ENCODE results near the gene MARCHF3. TPM values are rescaled to one million over a fixed set of nuclear protein-coding genes. Genes with fewer than 3 reads are reported as not detected.

Gene MARCHF3
- total and polyA plus RNA-seq, 2 of the 13 experiments (the other 11 are each of a cell fraction or from before 2014, with no cell fraction given) = 4.8 to 11.9 TPM

DNA sequence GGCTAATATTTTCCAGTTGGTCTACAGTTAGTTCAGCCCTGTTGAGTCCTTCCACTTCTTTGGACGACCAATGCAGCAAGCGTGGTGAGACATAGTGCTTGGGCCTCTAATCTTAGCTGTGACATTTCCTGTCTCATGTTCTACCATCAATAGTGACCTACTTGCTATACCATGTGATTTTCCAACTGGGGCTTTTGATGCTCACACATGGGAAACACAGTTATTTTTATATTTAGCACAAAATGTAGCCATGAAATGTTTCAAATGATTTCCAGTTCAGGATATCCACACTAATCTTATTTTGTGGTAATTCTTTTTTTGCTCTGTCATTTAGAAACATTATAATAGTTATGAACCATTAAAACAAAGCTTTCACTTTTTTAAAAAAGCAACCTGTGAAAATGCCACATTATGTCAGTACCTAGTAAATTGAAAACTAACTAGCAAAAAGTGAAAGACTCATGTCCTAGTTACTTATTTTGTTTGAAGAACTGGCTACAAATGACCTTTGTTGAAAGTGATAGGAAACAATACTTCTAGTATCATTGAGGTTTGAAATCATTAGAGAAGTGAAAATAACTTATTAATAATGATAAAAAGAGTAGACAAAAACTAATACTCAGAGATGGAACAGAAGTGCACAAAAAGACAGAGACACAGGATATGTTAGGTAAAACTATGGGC lies 18.3 kb downstream of the MARCHF3 start:
- ATAC-seq (no peak), DNase-seq (ENCODE audit: low spot score) (no peak), FAIRE-seq (no peak)
- Histone ChIP-seq H3K4me1 (ENCODE audit: insufficient read depth, low read length) (no peaks in the 10 kb centered on the region), H3K27ac (ENCODE audit: extremely low read length, insufficient read depth, low read length) (no peak overlapping the region), H3K4me2 (ENCODE audit: low read depth, low read length) (no peak overlapping the region), H3K9ac (ENCODE audit: insufficient read depth, low read depth, low read length) (no peak overlapping the region), H3K4me3 (replicated peaks in 1 of 3; ENCODE audit: insufficient read depth in 1 of 3, low read depth in 2 of 3, low read length in 3 of 3) (no peak overlapping the region), H3K9me3 (ENCODE audit: low read length) (no peaks in the 10 kb centered on the region), H2AFZ (ENCODE audit: low read length) (no peak overlapping the region), H3K27me3 (ENCODE audit: control insufficient read depth in 1 of 2, insufficient read depth in 2 of 2, low read length in 2 of 2) (no peaks in the 10 kb centered on the region), H3K79me2 (ENCODE audit: insufficient read depth, low read length) (no peaks in the 10 kb centered on the region), H4K20me1 (ENCODE audit: insufficient read depth, low read length) (no peaks in the 10 kb centered on the region), H3K36me3 (replicated peaks in 1 of 2; ENCODE audit: control insufficient read depth in 1 of 2, insufficient read depth in 2 of 2, low read length in 2 of 2) (no peaks in the 10 kb centered on the region)
- TF ChIP-seq NONO (IDR thresholded peaks at IDR 0.05) (no peak), NONO (CRISPR knock-in tag; conservative IDR thresholded peaks at IDR 0.05) (no peak), CHCHD3 (CRISPR knock-in tag; IDR thresholded peaks at IDR 0.05) (no peak), ZNF619 (CRISPR knock-in tag; IDR thresholded peaks at IDR 0.05) (no peak), ETV6 (CRISPR knock-in tag; conservative IDR thresholded peaks at IDR 0.05) (no peak), NFKBIZ (CRISPR knock-in tag; IDR thresholded peaks at IDR 0.05) (no peak), XRCC5 (optimal IDR thresholded peaks at IDR 0.05; ENCODE audit: low read length) (no peak), RARA (CRISPR knock-in tag; IDR thresholded peaks at IDR 0.05) (no peak), ZFP36L1 (CRISPR knock-in tag; IDR thresholded peaks at IDR 0.05) (no peak), ZNF224 (CRISPR knock-in tag; IDR thresholded peaks at IDR 0.05) (no peak), SIX1 (CRISPR knock-in tag; IDR thresholded peaks at IDR 0.05; ENCODE audit: borderline replicate concordance) (no peak), NFE2L1 (CRISPR knock-in tag; IDR thresholded peaks at IDR 0.05; ENCODE audit: borderline replicate concordance) (no peak), SMAD9 (CRISPR knock-in tag; IDR thresholded peaks at IDR 0.05) (no peak), FOXK1 (CRISPR knock-in tag; IDR thresholded peaks at IDR 0.05; ENCODE audit: borderline replicate concordance, low read depth) (no peak)
- TF ChIP-seq, protein P1, sequence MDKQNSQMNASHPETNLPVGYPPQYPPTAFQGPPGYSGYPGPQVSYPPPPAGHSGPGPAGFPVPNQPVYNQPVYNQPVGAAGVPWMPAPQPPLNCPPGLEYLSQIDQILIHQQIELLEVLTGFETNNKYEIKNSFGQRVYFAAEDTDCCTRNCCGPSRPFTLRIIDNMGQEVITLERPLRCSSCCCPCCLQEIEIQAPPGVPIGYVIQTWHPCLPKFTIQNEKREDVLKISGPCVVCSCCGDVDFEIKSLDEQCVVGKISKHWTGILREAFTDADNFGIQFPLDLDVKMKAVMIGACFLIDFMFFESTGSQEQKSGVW (CRISPR knock-in tag; IDR thresholded peaks at IDR 0.05; ENCODE audit: borderline replicate concordance) = no peak
- TF ChIP-seq, protein P2, sequence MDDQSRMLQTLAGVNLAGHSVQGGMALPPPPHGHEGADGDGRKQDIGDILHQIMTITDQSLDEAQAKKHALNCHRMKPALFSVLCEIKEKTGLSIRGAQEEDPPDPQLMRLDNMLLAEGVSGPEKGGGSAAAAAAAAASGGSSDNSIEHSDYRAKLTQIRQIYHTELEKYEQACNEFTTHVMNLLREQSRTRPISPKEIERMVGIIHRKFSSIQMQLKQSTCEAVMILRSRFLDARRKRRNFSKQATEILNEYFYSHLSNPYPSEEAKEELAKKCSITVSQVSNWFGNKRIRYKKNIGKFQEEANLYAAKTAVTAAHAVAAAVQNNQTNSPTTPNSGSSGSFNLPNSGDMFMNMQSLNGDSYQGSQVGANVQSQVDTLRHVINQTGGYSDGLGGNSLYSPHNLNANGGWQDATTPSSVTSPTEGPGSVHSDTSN (CRISPR knock-in tag; IDR thresholded peaks at IDR 0.05; ENCODE audit: borderline replicate concordance) = no peak
- TF ChIP-seq, protein P3, sequence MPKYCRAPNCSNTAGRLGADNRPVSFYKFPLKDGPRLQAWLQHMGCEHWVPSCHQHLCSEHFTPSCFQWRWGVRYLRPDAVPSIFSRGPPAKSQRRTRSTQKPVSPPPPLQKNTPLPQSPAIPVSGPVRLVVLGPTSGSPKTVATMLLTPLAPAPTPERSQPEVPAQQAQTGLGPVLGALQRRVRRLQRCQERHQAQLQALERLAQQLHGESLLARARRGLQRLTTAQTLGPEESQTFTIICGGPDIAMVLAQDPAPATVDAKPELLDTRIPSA (CRISPR knock-in tag; IDR thresholded peaks at IDR 0.05; ENCODE audit: borderline replicate concordance) = no peak
- TF ChIP-seq, protein P4, sequence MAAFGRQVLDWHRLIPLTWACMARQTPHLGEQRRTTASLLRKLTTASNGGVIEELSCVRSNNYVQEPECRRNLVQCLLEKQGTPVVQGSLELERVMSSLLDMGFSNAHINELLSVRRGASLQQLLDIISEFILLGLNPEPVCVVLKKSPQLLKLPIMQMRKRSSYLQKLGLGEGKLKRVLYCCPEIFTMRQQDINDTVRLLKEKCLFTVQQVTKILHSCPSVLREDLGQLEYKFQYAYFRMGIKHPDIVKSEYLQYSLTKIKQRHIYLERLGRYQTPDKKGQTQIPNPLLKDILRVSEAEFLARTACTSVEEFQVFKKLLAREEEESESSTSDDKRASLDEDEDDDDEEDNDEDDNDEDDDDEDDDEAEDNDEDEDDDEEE (CRISPR knock-in tag; IDR thresholded peaks at IDR 0.05) = no peak
- intact Hi-C loops (cut with micrococcal nuclease; ENCODE audit: unreplicated experiment) (no loop called here), in situ Hi-C loops (cut with HindIII; ENCODE audit: extremely low pct_ligation_motif_present, low pct_unique_long_range_greater_than_20kb) (no loop called here)
- no TSS peak for BruUV-seq (replicated peaks)
- ChIA-PET POLR2A (no interaction called here), CTCF (ENCODE audit: low intra/inter-chr PET ratio, low total read pairs) (no interaction called here)
- WGBS (ENCODE audit: low lambda C conversion rate) = 96% methylated on average over 2 of the region's 2 CpGs
